ENCODE data around the gene ADAM11. TPM values are rescaled to one million over a fixed set of nuclear protein-coding genes. Genes with fewer than 3 reads are reported as not detected.

The ADAM11 gene

Small RNA genes lying within 50 kb of the gene (small RNA-seq; reads per million reads assigned to genes)
- gene RN7SL819P (ENCODE audit: insufficient read depth), result not detected
